GM23338 (cell line): ENCODE results near the gene SUN5. TPM values are rescaled to one million over a fixed set of nuclear protein-coding genes. Genes with fewer than 3 reads are reported as not detected.

Experiments used
- ATAC-seq: fragments of 200-7000 bp; cut with Tn5 transposase; 3 replicates; pipeline ENCODE4 v1.9.1; 2020
- DNase-seq: peaks from one replicate; pipeline ENCODE4 v3.0.0-alpha.2; 2015; ENCODE audit warnings: low spot score
- H2AFZ ChIP-seq: fragments of 200-600 bp; sonication (generic); 2 replicates; pipeline ENCODE4 v1.8.0; 2016; ENCODE audit warnings: antibody characterized with exemption, mild to moderate bottlenecking, moderate library complexity
- H3F3A ChIP-seq: fragments of 200-600 bp; sonication (generic); replicated peaks from 2 replicates; pipeline ENCODE4 v1.8.0; 2017; ENCODE audit warnings: antibody characterized with exemption, mixed run types, low read depth
- H3K27ac ChIP-seq: fragments of 200-600 bp; sonication (generic); 2 replicates; pipeline ENCODE4 v1.6.1; 2016; ENCODE audit warnings: low read depth
- H3K27me3 ChIP-seq: fragments of 200-600 bp; sonication (generic); 2 replicates; pipeline ENCODE4 v1.8.0; 2016; ENCODE audit warnings: mild to moderate bottlenecking, mixed run types, moderate library complexity; ENCODE audit not compliant: insufficient read depth
- H3K36me3 ChIP-seq: fragments of 200-600 bp; sonication (generic); 2 replicates; pipeline ENCODE4 v1.8.0; 2016; ENCODE audit warnings: mild to moderate bottlenecking; ENCODE audit not compliant: insufficient read depth
- H3K4me1 ChIP-seq: fragments of 200-600 bp; sonication (generic); 2 replicates; pipeline ENCODE4 v1.8.0; 2016; ENCODE audit warnings: mild to moderate bottlenecking, moderate library complexity; ENCODE audit not compliant: insufficient read depth
- H3K4me2 ChIP-seq: fragments of 200-600 bp; sonication (generic); 2 replicates; pipeline ENCODE4 v1.7.1; 2017; ENCODE audit warnings: mixed run types
- H3K4me3 ChIP-seq: fragments of 200-600 bp; sonication (generic); 2 replicates; pipeline ENCODE4 v1.6.1; 2016; ENCODE audit warnings: mixed run types
- H3K79me2 ChIP-seq: fragments of 200-600 bp; sonication (generic); replicated peaks from 2 replicates; pipeline ENCODE4 v1.8.0; 2017; ENCODE audit warnings: mild to moderate bottlenecking; ENCODE audit not compliant: insufficient read depth
- H3K9me2 ChIP-seq: fragments of 200-600 bp; sonication (generic); 2 replicates; pipeline ENCODE4 v1.8.0; 2017; ENCODE audit not compliant: insufficient read depth
- H4K20me1 ChIP-seq: fragments of 200-600 bp; sonication (generic); replicated peaks from 2 replicates; pipeline ENCODE4 v1.8.0; 2017; ENCODE audit warnings: mild to moderate bottlenecking; ENCODE audit not compliant: insufficient read depth
- H3K27ac Mint-ChIP-seq: 2 replicates; pipeline ENCODE4 v1.8.0; 2020; ENCODE audit warnings: inconsistent platforms, mild to moderate bottlenecking, moderate library complexity, mixed read lengths
- H3K27me3 Mint-ChIP-seq: 3 replicates; pipeline ENCODE4 v1.8.0; 2022; ENCODE audit warnings: low read depth, mild to moderate bottlenecking, moderate library complexity, mixed read lengths, inconsistent platforms; ENCODE audit not compliant: insufficient read depth, poor library complexity
- H3K36me3 Mint-ChIP-seq: 3 replicates; pipeline ENCODE4 v1.8.0; 2021; ENCODE audit warnings: low read depth, mild to moderate bottlenecking, inconsistent platforms, moderate library complexity, mixed read lengths
- H3K4me1 Mint-ChIP-seq: 3 replicates; pipeline ENCODE4 v1.8.0; 2020; ENCODE audit warnings: mild to moderate bottlenecking, inconsistent platforms, mixed read lengths
- H3K4me3 Mint-ChIP-seq: 3 replicates; pipeline ENCODE4 v1.8.0; 2021; ENCODE audit warnings: moderate library complexity, mild to moderate bottlenecking, inconsistent platforms, mixed read lengths
- H3K9me3 Mint-ChIP-seq: 3 replicates; pipeline ENCODE4 v1.8.0; 2020; ENCODE audit warnings: moderate library complexity, mild to moderate bottlenecking, inconsistent platforms, mixed read lengths
- CREB1 ChIP-seq: fragments of 250-450 bp; sonication (Bioruptor Pico); IDR thresholded peaks from 2 replicates; pipeline ENCODE4 v1.5.0; 2020; ENCODE audit warnings: low read depth, mild to moderate bottlenecking, moderate library complexity
- ETS1 ChIP-seq: IDR thresholded peaks from 2 replicates; pipeline ENCODE4 v1.6.1; 2016; ENCODE audit warnings: antibody characterized with exemption
- EZH2 ChIP-seq: fragments of 200-600 bp; sonication (generic); IDR thresholded peaks from one replicate; pipeline ENCODE4 v1.8.0; 2017; ENCODE audit warnings: antibody characterized with exemption, mild to moderate bottlenecking, low read depth; ENCODE audit not compliant: unreplicated experiment
- JUNB ChIP-seq: IDR thresholded peaks from one replicate; pipeline ENCODE4 v1.6.1; 2016; ENCODE audit warnings: antibody characterized with exemption; ENCODE audit not compliant: unreplicated experiment
- NANOG ChIP-seq: IDR thresholded peaks from 2 replicates; pipeline ENCODE4 v1.6.1; 2016; ENCODE audit warnings: antibody characterized with exemption, borderline replicate concordance
- REST ChIP-seq: IDR thresholded peaks from one replicate; pipeline ENCODE4 v1.6.1; 2018; ENCODE audit warnings: antibody characterized with exemption; ENCODE audit not compliant: unreplicated experiment
- STAT1 ChIP-seq: IDR thresholded peaks from one replicate; pipeline ENCODE4 v1.6.1; 2016; ENCODE audit warnings: antibody characterized with exemption; ENCODE audit not compliant: unreplicated experiment
- ZNF462 ChIP-seq: fragments of 250-450 bp; sonication (Bioruptor Pico); IDR thresholded peaks from 2 replicates; pipeline ENCODE4 v1.5.0; 2020; ENCODE audit warnings: mild to moderate bottlenecking, moderate library complexity
- polyA plus RNA-seq: library from polyadenylated mRNA; unstranded; fragments of >200 nt; fragmentation: Nextera tagmentation; extraction: Ambion mirVana; gene quantifications from 2 replicates; pipeline ENCODE4 v1.2.1, GENCODE V29; 2016
- total RNA-seq: library from RNA; depleted of rRNA; stranded (reverse); fragments of >200 nt; shearing (Covaris generic); gene quantifications from 2 replicates; pipeline ENCODE4 v1.2.3, GENCODE V29; 2014

The SUN5 gene
- total and polyA plus RNA-seq, 2 experiments from 2014 or later: not detected

GRCh38 chr20:32978009-32978335 lies 26.3 kb downstream of the SUN5 start (continued):
- TF ChIP-seq STAT1: no peak
- TF ChIP-seq NANOG: no peak
- no peak for TF ChIP-seq JUNB
- no peak for TF ChIP-seq REST
- TF ChIP-seq EZH2: no peak

- peaks cover 13% of the 10 kb centered on the region for H3K27me3 Mint-ChIP-seq
- no peak overlapping the region for H3K4me2 ChIP-seq
- no peak for TF ChIP-seq NANOG
- no peak for TF ChIP-seq ETS1
- no peak for TF ChIP-seq CREB1 (CRISPR knock-in tag)
- no peaks in the 10 kb centered on the region for H4K20me1 ChIP-seq
- H3F3A ChIP-seq: 0 out of 2 replicates have a peak, but pooled peaks cover 10% of the 10 kb centered on the region
- H3K79me2 ChIP-seq: no peaks in the 10 kb centered on the region
- H3K9me3 Mint-ChIP-seq: peaks cover 8% of the 10 kb centered on the region
- H2AFZ ChIP-seq: no peak overlapping the region
- H3K27ac ChIP-seq: no peak overlapping the region
- H3K27ac Mint-ChIP-seq: no peak overlapping the region
- no peak for DNase-seq
- H3K9me2 ChIP-seq: no peaks in the 10 kb centered on the region
- peaks cover 16% of the 10 kb centered on the region for H3K4me1 ChIP-seq
- peaks cover 5% of the 10 kb centered on the region for H3K4me1 Mint-ChIP-seq
- H3K36me3 ChIP-seq: no peaks in the 10 kb centered on the region
- no peak overlapping the region for H3K4me3 Mint-ChIP-seq
- H3K36me3 Mint-ChIP-seq: 0 out of 3 replicates have a peak, but pooled peaks cover 3% of the 10 kb centered on the region
- no peak for ATAC-seq
- no peaks in the 10 kb centered on the region for H3K27me3 ChIP-seq
- no peak overlapping the region for H3K4me3 ChIP-seq
These were observed 26.8 kb downstream of the SUN5 start for GRCh38 chr20:32977281-32978008.

GRCh38 chr20:32976746-32977145 lies 27.5 kb downstream of the SUN5 start:
- Histone ChIP-seq H3K4me1 (peaks cover 21% of the 10 kb centered on the region), H3K27me3 (no peaks in the 10 kb centered on the region), H3K79me2 (no peaks in the 10 kb centered on the region), H3K36me3 (no peaks in the 10 kb centered on the region), H3F3A (0 out of 2 replicates have a peak, but pooled peaks cover 10% of the 10 kb centered on the region), H3K9me2 (no peaks in the 10 kb centered on the region), H2AFZ (no peak overlapping the region), H3K27ac (no peak overlapping the region), H3K4me2 (no peak overlapping the region), H3K4me3 (no peak overlapping the region), H4K20me1 (no peaks in the 10 kb centered on the region)
- no peak overlapping the region for H3K27ac Mint-ChIP-seq
- H3K9me3 Mint-ChIP-seq: peaks cover 8% of the 10 kb centered on the region
- peaks cover 5% of the 10 kb centered on the region for H3K4me1 Mint-ChIP-seq
- ATAC-seq (no peak), DNase-seq (no peak)
- no peak overlapping the region for H3K4me3 Mint-ChIP-seq
- H3K36me3 Mint-ChIP-seq: 0 out of 3 replicates have a peak, but pooled peaks cover 3% of the 10 kb centered on the region
- H3K27me3 Mint-ChIP-seq: peaks cover 13% of the 10 kb centered on the region
- no peak for TF ChIP-seq ZNF462 (CRISPR knock-in tag)
- no peak for TF ChIP-seq CREB1 (CRISPR knock-in tag)
- TF ChIP-seq JUNB: no peak
- no peak for TF ChIP-seq NANOG
- TF ChIP-seq STAT1: no peak
